CD4-positive, alpha-beta T cell treated with Interferon gamma for 1 hour (primary cell): Measurements from ENCODE around the gene CAMK1.
"Not testable (repeated sequence)": the region's sequence is repeated elsewhere in the genome, so short reads cannot be mapped to it uniquely, and the experiment has no call there.

Source experiments
- DNase-seq: peaks from one replicate; pipeline ENCODE4 v3.0.0-alpha.2; 2020

CAMK1 gene

GRCh38 chr3:9792405-9793160, 22.8 kb upstream of the CAMK1 start, which contains the start of the genes ARPC4 and TADA3:
ARPC4 (plus strand) TSS chr3:9793082; CDS start chr3:9793122, 40 bp downstream.
TADA3 (minus strand) TSS chr3:9792473; CDS start chr3:9791466, 1,007 bp downstream.
- DNase-seq = peak; percentile 91

DNA sequence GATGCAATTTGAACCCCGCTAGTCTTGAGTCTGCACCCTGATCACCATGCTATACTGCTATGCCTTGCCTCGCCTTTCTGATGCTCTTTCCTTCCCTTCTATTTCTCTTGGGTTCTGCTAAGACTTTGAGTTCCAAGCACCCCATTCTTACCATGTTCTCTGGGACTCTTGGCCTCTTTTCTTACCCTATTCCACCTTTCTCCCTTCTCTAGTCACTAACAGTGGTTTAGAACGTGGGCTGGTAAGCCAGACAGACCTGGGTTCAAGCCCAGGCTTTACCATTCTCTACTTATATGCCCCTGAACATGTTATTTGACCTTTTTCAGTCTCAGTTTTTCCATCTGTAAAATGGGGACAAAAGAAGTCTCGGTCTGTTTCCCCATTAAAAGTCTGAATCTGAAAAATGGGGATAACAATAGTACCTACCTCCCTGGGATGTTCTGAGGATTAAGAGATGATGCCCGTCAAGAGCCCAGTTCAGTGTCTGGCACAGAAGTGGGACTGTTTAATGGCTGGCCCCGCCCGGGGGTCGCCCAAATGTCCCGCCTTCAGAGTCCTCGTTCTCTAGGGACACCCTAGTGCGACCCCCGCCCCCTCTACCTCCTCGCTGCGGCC, 22.1 kb upstream of the CAMK1 start:
- no peak for DNase-seq

GRCh38 chr3:9791127-9791526, 21.4 kb upstream of the CAMK1 start:
- no peak for DNase-seq

DNA sequence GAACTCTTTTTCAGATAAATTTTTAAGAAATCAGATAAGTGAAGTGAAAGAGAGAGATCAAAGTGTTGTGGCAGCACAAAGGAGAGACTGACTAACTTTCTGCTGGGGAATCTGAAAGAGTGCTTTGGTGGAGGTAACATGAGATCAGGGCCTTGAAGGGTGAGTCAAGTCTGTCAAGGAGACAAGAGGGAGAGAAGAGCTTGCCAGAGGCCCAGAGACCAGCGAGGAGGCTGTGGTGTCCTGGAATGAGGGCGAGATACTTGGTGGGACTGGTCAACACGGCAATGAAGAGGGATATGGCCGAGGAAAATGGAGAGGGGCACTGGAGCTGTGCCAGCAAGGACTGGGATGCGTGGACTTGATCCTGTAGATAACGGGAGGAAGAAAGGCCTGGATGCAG, 18.0 kb upstream of the CAMK1 start:
- no peak for DNase-seq

- DNase-seq = no peak
Observed at GRCh38 chr3:9786825-9787669, 17.3 kb upstream of the CAMK1 start.

GRCh38 chr3:9786209-9786739, 16.5 kb upstream of the CAMK1 start:
- no peak for DNase-seq

DNA sequence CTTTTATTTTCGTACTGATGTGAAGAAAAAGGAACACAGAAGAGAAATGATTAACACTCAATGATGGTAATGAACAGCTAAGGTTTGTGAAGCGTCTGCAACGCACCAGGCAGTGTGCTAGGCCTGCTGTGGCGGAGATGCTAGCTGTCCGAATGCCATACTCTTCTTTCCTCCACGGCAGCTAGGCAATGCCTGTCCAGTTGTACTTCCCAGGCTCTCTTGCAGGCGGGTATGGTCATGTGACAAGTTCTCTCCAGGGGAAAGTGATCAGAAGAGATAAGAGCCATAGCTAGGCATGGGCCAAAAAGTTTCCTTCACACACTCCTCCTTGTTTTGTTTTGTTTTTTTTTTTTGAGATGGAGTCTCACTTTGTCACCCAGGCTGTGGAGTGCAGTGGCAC, 15.9 kb upstream of the CAMK1 start:
- no peak for DNase-seq

GRCh38 chr3:9784965-9785364, 15.2 kb upstream of the CAMK1 start:
- DNase-seq = no peak

- no peak for DNase-seq
Observed at GRCh38 chr3:9783954-9784353, 14.2 kb upstream of the CAMK1 start.

- DNase-seq = no peak
Observed at GRCh38 chr3:9782770-9783169, 13.0 kb upstream of the CAMK1 start.

DNA sequence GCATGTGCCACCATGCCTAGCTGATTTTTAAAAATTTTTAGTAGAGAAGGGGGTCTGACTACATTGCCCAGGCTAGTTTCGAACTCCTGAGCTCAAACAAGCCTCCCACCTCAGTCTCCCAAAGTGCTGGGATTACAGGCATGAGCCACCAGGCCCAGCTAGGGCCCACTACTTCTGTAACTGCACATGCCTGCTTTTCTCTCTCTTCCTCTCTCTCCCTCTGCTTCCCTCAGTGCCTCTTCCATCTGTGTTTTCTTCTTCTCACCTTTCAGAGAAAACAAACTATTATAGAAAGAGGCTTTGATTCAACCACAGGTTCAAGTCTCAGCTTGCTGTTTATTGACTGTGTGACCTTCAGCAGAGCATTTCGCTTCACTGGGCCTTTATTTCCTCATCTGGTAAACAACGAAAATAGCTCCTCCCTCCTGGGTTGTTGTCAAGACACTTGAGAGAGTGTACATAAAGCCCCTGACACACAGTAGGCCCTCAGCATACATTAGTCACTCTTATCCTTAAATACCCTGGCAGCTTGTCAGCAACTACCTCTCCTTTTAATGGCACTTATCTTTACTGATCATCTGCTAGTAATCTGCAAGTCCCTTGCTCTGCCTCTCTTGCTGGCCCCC, 12.3 kb upstream of the CAMK1 start:
- no peak for DNase-seq

DNA sequence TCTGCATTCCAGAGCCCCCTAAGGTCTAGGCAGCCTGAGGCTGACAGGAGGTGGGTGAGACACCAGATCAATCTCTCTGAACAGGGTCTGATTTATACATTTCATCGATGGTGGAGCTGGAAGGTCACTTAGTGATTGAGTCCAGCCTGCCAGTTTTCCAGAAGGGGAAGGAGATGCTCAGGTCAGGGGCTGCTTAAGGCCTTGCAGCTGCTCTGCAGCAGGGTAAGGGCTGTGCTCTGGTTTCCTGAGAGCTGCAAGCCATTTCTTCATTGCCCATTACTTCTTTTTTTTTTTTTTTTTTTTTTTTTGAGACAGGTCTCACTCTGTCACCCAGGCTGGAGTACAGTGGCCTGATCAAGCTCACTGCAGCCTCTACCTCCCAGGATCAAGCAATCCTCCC, 11.8 kb upstream of the CAMK1 start:
- DNase-seq = no peak

GRCh38 chr3:9780910-9781309, 11.2 kb upstream of the CAMK1 start:
- DNase-seq = no peak

DNA sequence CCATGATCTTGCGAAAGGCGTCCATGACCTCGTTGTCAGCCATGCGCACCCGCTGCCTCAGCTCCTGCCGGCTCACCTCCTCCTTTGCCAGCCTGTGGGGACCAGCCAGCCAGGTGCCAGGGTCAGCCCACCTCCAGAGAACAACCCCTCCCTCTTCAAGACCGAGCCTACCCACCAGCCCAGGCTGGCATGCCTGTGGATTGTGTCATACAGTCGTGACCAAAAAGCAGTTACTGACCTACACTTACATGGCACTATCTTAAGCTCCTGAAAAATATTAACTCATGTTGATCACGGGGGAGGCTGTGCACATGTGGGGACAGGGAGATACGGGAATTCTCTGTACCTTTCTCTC, 10.7 kb upstream of the CAMK1 start:
- DNase-seq = no peak

DNA sequence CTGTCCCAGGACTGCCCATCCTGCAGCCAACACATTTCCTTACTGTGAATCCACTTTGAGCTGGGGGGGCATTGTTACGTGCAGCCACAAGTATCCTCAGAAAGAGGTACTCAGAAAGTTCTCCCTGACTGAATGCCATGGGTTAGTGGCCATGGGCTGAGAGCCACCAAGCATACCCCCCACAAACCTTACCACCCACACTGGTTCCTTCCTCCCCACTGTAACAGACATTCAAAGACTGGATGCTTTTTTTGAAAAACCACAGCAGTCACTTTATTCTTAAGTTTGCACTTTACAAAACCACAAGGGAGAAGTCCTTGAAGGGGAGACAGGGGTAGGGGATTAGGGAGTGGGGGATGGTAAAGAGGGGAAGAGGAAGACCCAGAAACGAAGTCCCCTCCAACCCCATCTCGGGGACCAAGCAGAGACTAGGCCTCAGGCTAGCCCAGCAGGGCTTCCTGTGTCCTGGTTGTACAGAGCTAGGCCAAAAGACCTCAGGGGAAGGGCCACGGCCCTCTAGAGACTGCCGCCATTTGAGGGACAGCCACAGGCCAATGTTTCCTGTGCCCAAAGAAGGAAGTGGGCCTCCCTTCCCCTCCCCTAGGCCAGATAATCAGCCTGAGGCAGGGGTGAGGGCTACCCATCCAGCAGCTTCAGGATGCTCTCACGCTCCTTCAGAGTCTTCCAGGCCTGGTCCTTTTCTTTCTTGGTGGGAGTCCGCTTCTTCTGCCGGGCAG, 10.1 kb upstream of the CAMK1 start:
- DNase-seq = peak; percentile 42

GRCh38 chr3:9779075-9779593, 9.4 kb upstream of the CAMK1 start:
- no peak for DNase-seq

GRCh38 chr3:9778143-9779074, 8.7 kb upstream of the CAMK1 start:
- no peak for DNase-seq

- DNase-seq = no peak
Observed at GRCh38 chr3:9777694-9778021, 7.9 kb upstream of the CAMK1 start.

- DNase-seq = no peak
Observed at GRCh38 chr3:9776896-9777693, 7.3 kb upstream of the CAMK1 start.

DNA sequence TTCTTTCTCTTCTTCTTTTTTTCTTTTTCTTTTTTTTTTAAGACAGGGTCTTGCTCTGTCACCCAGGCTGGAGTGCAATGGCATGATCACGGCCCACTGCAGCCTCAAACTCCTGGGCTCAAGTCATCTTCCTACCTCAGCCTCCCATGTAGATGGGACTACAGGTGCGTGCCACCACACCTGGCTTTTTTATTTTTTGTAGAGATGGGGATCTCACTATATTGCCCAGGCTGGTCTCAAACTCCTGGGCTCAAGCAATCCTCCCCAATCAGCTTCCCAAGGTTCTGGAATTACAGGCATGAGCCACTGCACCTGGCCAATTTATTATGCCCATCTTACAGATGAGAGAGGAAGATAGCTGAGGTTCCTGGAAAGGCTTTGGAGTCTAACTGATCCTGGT, 1.3 kb upstream of the CAMK1 start:
- not testable (repeated sequence) for DNase-seq
